H9 (cell line): ENCODE measurements around the gene NPLOC4. TPM values are rescaled to one million over a fixed set of nuclear protein-coding genes. Genes with fewer than 3 reads are reported as not detected.

ENCODE experiments used
- DNase-seq: peaks from one replicate; pipeline ENCODE4 v3.0.0-alpha.2; 2017
- H2AFZ ChIP-seq: one replicate; pipeline ENCODE4 v1.6.1; 2013; ENCODE audit warnings: mild to moderate bottlenecking, low read length, control low read depth, moderate library complexity
- H2AK5ac ChIP-seq: 2 replicates; pipeline ENCODE4 v1.6.1; 2013; ENCODE audit warnings: low read length, control low read depth, mixed read lengths; ENCODE audit not compliant: insufficient read length
- H2BK120ac ChIP-seq: one replicate; pipeline ENCODE4 v1.6.1; 2013; ENCODE audit warnings: low read depth, mild to moderate bottlenecking, low read length, control low read depth, inconsistent platforms; ENCODE audit not compliant: poor library complexity, severe bottlenecking
- H2BK12ac ChIP-seq: 2 replicates; pipeline ENCODE4 v1.6.1; 2013; ENCODE audit warnings: low read length, control low read depth, mixed read lengths, low read depth; ENCODE audit not compliant: insufficient read length
- H2BK15ac ChIP-seq: 2 replicates; pipeline ENCODE4 v1.6.1; 2013; ENCODE audit warnings: low read depth, low read length, control low read depth
- H2BK20ac ChIP-seq: one replicate; pipeline ENCODE4 v1.6.1; 2013; ENCODE audit warnings: low read depth, mild to moderate bottlenecking, low read length, control low read depth, inconsistent platforms; ENCODE audit not compliant: poor library complexity, severe bottlenecking
- H2BK5ac ChIP-seq: 2 replicates; pipeline ENCODE4 v1.6.1; 2013; ENCODE audit warnings: low read length, control low read depth, mixed read lengths; ENCODE audit not compliant: insufficient read length
- H3K14ac ChIP-seq: 2 replicates; pipeline ENCODE4 v1.6.1; 2013; ENCODE audit warnings: low read length, control low read depth; ENCODE audit not compliant: insufficient read depth
- H3K18ac ChIP-seq: 2 replicates; pipeline ENCODE4 v1.6.1; 2013; ENCODE audit warnings: low read depth, mild to moderate bottlenecking, mixed read lengths, low read length, control low read depth; ENCODE audit not compliant: insufficient read length
- H3K23ac ChIP-seq: 2 replicates; pipeline ENCODE4 v1.6.1; 2013; ENCODE audit warnings: low read length, control low read depth, mixed read lengths, low read depth; ENCODE audit not compliant: insufficient read length
- H3K23me2 ChIP-seq: 2 replicates; pipeline ENCODE4 v1.6.1; 2013; ENCODE audit warnings: low read depth, mild to moderate bottlenecking, mixed read lengths, low read length, control low read depth; ENCODE audit not compliant: insufficient read length, poor library complexity, severe bottlenecking
- H3K27ac ChIP-seq: 2 replicates; pipeline ENCODE4 v1.5.1; 2013; ENCODE audit warnings: low read length, control low read depth, mixed read lengths, low read depth; ENCODE audit not compliant: insufficient read length
- H3K27me3 ChIP-seq: 2 replicates; pipeline ENCODE4 v1.6.1; 2013; ENCODE audit warnings: low read length, control low read depth, inconsistent platforms; ENCODE audit not compliant: insufficient read depth
- H3K4ac ChIP-seq: 2 replicates; pipeline ENCODE4 v1.6.1; 2013; ENCODE audit warnings: low read depth, mild to moderate bottlenecking, control low read depth, inconsistent platforms, low read length, moderate library complexity
- H3K4me1 ChIP-seq: 2 replicates; pipeline ENCODE4 v1.6.1; 2013; ENCODE audit warnings: low read length, control low read depth, inconsistent platforms; ENCODE audit not compliant: insufficient read depth
- H3K4me2 ChIP-seq: 2 replicates; pipeline ENCODE4 v1.6.1; 2013; ENCODE audit warnings: low read length, control low read depth, mixed read lengths; ENCODE audit not compliant: insufficient read length, insufficient read depth
- H3K56ac ChIP-seq: 2 replicates; pipeline ENCODE4 v1.6.1; 2013; ENCODE audit warnings: low read depth, mild to moderate bottlenecking, mixed read lengths, low read length, control low read depth; ENCODE audit not compliant: insufficient read length
- H3K79me1 ChIP-seq: 2 replicates; pipeline ENCODE4 v1.6.1; 2013; ENCODE audit warnings: low read depth, mild to moderate bottlenecking, moderate library complexity, low read length, control low read depth, inconsistent platforms; ENCODE audit not compliant: insufficient read depth, poor library complexity, severe bottlenecking
- H3K79me2 ChIP-seq: 2 replicates; pipeline ENCODE4 v1.6.1; 2013; ENCODE audit warnings: low read length, control low read depth, inconsistent platforms; ENCODE audit not compliant: insufficient read depth
- H3K9ac ChIP-seq: 2 replicates; pipeline ENCODE4 v1.6.1; 2013; ENCODE audit warnings: low read length, control low read depth, mixed read lengths; ENCODE audit not compliant: insufficient read length; ENCODE audit errors: extremely low read depth
- H3K9me3 ChIP-seq: one replicate; pipeline ENCODE4 v1.6.1; 2013; ENCODE audit warnings: low read depth, low read length, inconsistent platforms; ENCODE audit not compliant: control insufficient read depth
- H3T11ph ChIP-seq: one replicate; pipeline ENCODE4 v1.6.1; 2013; ENCODE audit warnings: mild to moderate bottlenecking, low read length, control low read depth, inconsistent platforms
- H4K20me1 ChIP-seq: one replicate; pipeline ENCODE4 v1.6.1; 2013; ENCODE audit not compliant: control insufficient read depth, insufficient read length, insufficient read depth
- H4K5ac ChIP-seq: 2 replicates; pipeline ENCODE4 v1.6.1; 2013; ENCODE audit warnings: low read depth, mild to moderate bottlenecking, mixed read lengths, low read length, control low read depth; ENCODE audit not compliant: insufficient read length
- H4K8ac ChIP-seq: replicated peaks from 2 replicates; pipeline ENCODE4 v1.6.1; 2013; ENCODE audit warnings: low read length, control low read depth, mixed read lengths, low read depth; ENCODE audit not compliant: insufficient read length
- H4K91ac ChIP-seq: 2 replicates; pipeline ENCODE4 v1.6.1; 2013; ENCODE audit warnings: low read depth, mild to moderate bottlenecking, moderate library complexity, mixed read lengths, low read length, control low read depth; ENCODE audit not compliant: insufficient read length
- H3K27ac Mint-ChIP-seq, 3 experiments: 2 replicates in 2 of 3; 3 replicates in 1 of 3; pipeline ENCODE4 v1.8.0; 2020 to 2021; ENCODE audit warnings: mixed read lengths in 3 of 3, mild to moderate bottlenecking in 1 of 3, moderate library complexity in 1 of 3
- H3K27me3 Mint-ChIP-seq: 2 replicates; pipeline ENCODE4 v1.8.0; 2021; ENCODE audit warnings: low read depth, mild to moderate bottlenecking, moderate library complexity, mixed read lengths
- H3K36me3 Mint-ChIP-seq, 3 experiments: 2 replicates in 2 of 3; 3 replicates in 1 of 3; pipeline ENCODE4 v1.8.0; 2020 to 2021; ENCODE audit warnings: low read depth in 3 of 3, mixed read lengths in 3 of 3; ENCODE audit not compliant: insufficient read depth in 1 of 3
- H3K4me1 Mint-ChIP-seq, 2 experiments: 2 replicates each; pipeline ENCODE4 v1.8.0; 2020; ENCODE audit warnings: mixed read lengths in 2 of 2
- H3K4me3 Mint-ChIP-seq, 2 experiments: 2 replicates in 1 of 2; 3 replicates in 1 of 2; pipeline ENCODE4 v1.8.0; 2020 to 2021; ENCODE audit warnings: mild to moderate bottlenecking in 2 of 2, mixed read lengths in 2 of 2, moderate library complexity in 1 of 2
- H3K9me3 Mint-ChIP-seq, 2 experiments: 2 replicates in 1 of 2; 3 replicates in 1 of 2; pipeline ENCODE4 v1.8.0; 2020; ENCODE audit warnings: mild to moderate bottlenecking in 2 of 2, mixed read lengths in 2 of 2, moderate library complexity in 1 of 2
- CTCF ChIP-seq: fragments of 200-600 bp; sonication (generic); conservative IDR thresholded peaks from 3 replicates; pipeline ENCODE4 v1.8.0; 2021; ENCODE audit warnings: antibody characterized with exemption, mild to moderate bottlenecking
- WGBS: extraction: QIAGEN DNeasy Blood & Tissue Kit; methylation state at CpG from one replicate; pipeline ENCODE4 v1.1.7; 2013; ENCODE audit warnings: missing lambda C conversion rate, low lambda C conversion rate, mixed read lengths; ENCODE audit not compliant: insufficient read length; ENCODE audit errors: extremely low coverage; 5-methylcytosine and 5-hydroxymethylcytosine counted together
- total RNA-seq: library from RNA; stranded (reverse); gene quantifications from 2 replicates; pipeline ENCODE4 v1.2.1, GENCODE V29; 2021

NPLOC4 gene
- total RNA-seq, 1 experiment from 2014 or later: 103 TPM

DNA sequence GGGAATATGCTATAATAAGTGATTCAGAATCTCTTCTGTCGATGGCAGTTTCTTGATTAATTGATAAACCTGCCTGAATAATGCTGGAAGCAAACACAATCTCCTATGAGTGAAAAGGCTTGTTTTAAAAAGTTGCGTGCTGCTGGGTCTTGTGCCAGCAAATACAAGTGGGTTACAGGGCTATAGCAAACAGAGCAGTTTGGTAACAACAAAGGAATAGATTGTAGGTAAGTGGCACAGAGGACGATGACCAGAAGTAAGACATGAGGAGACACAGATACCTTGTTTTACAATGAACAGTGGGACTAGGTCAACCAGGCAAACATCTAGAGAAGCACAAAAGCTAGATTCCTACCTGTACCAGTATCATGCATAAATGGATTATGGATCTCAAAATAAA is 61.1 kb downstream of the NPLOC4 start:
- Mint-ChIP-seq H3K4me3 (no peak overlapping the region), H3K4me1 (no peaks in the 10 kb centered on the region), H3K9me3 (no peaks in the 10 kb centered on the region), H3K27ac (no peak overlapping the region), H3K27me3 (peaks cover 3% of the 10 kb centered on the region), H3K36me3 (peaks cover 31 to 81% (median 71%) of the 10 kb centered on the region in 3 experiments)
- Histone ChIP-seq H3K14ac (no peak overlapping the region), H2BK12ac (no peak overlapping the region), H3K79me1 (no peaks in the 10 kb centered on the region), H3K23me2 (no peaks in the 10 kb centered on the region), H4K8ac (no peak overlapping the region), H2BK120ac (no peak overlapping the region), H3T11ph (no peak overlapping the region), H4K5ac (no peak overlapping the region), H4K91ac (no peak overlapping the region), H3K4me1 (no peaks in the 10 kb centered on the region), H3K23ac (no peak overlapping the region), H2BK15ac (no peak overlapping the region), H3K18ac (no peak overlapping the region), H2BK5ac (no peak overlapping the region), H2AK5ac (no peak overlapping the region), H3K27ac (no peak overlapping the region), H3K9me3 (no peaks in the 10 kb centered on the region), H2AFZ (no peak overlapping the region), H2BK20ac (no peak overlapping the region), H3K9ac (no peak overlapping the region), H4K20me1 (peaks cover 2% of the 10 kb centered on the region), H3K4ac (no peak overlapping the region), H3K79me2 (no peaks in the 10 kb centered on the region), H3K4me2 (no peak overlapping the region), H3K27me3 (no peaks in the 10 kb centered on the region), H3K56ac (no peak overlapping the region)
- no peak for TF ChIP-seq CTCF
- WGBS: no CpG with 5 or more reads among the region's 3 CpGs
- DNase-seq: no peak
